GM19025 (cell line): ENCODE data around the gene TOGARAM1.
A peak's percentile ranks its signal among the peaks of the same experiment; 100 is the strongest.

ENCODE experiments used
- ATAC-seq: cut with Tn5 transposase; IDR thresholded peaks from one replicate; pipeline ENCODE4 v1.9.1; 2021; ENCODE audit warnings: mild to moderate bottlenecking, low read depth, moderate library complexity; ENCODE audit not compliant: unreplicated experiment

TOGARAM1 gene

GRCh38 chr14:44961554-44962333 is at the start of gene TOGARAM1, which contains the start of gene KLHL28:
TOGARAM1 (plus strand) TSS chr14:44962190; CDS start chr14:44962422, 232 bp downstream.
KLHL28 (minus strand) TSS chr14:44961947; CDS start chr14:44945928, 16,019 bp downstream.
- ATAC-seq, result peak; percentile 93

GRCh38 chr14:44914849-44915248 is 47.1 kb upstream of the TOGARAM1 start:
- no peak for ATAC-seq

- no peak for ATAC-seq
Observed at GRCh38 chr14:44928793-44929192, 33.2 kb upstream of the TOGARAM1 start.

- ATAC-seq, result no peak
Observed at GRCh38 chr14:44935155-44935554, 26.8 kb upstream of the TOGARAM1 start.

- ATAC-seq, result no peak
Observed at GRCh38 chr14:44937547-44937946, 24.4 kb upstream of the TOGARAM1 start.

- ATAC-seq, result no peak
Observed at GRCh38 chr14:44940211-44940610, 21.8 kb upstream of the TOGARAM1 start.

- no peak for ATAC-seq
Observed at GRCh38 chr14:44940944-44941343, 21.0 kb upstream of the TOGARAM1 start.

- no peak for ATAC-seq
Observed at GRCh38 chr14:44941591-44941990, 20.4 kb upstream of the TOGARAM1 start.

GRCh38 chr14:44942436-44942835 is 19.6 kb upstream of the TOGARAM1 start:
- no peak for ATAC-seq

GRCh38 chr14:44944107-44944506 is 17.9 kb upstream of the TOGARAM1 start:
- no peak for ATAC-seq

GRCh38 chr14:44945264-44945663 is 16.7 kb upstream of the TOGARAM1 start:
- no peak for ATAC-seq

- no peak for ATAC-seq
Observed at GRCh38 chr14:44951051-44951450, 10.9 kb upstream of the TOGARAM1 start.

- ATAC-seq, result no peak
Observed at GRCh38 chr14:44952391-44953110, 9.4 kb upstream of the TOGARAM1 start.

GRCh38 chr14:44954750-44955149 is 7.2 kb upstream of the TOGARAM1 start:
- no peak for ATAC-seq

- ATAC-seq, result no peak
Observed at GRCh38 chr14:44955528-44955927, 6.5 kb upstream of the TOGARAM1 start.

- no peak for ATAC-seq
Observed at GRCh38 chr14:44956866-44957265, 5.1 kb upstream of the TOGARAM1 start.

GRCh38 chr14:44959538-44959937 is 2.5 kb upstream of the TOGARAM1 start:
- no peak for ATAC-seq

GRCh38 chr14:44960146-44960545 is 1.8 kb upstream of the TOGARAM1 start:
- ATAC-seq, result no peak

- no peak for ATAC-seq
Observed at GRCh38 chr14:44960646-44961045, 1.3 kb upstream of the TOGARAM1 start.

- ATAC-seq, result no peak
Observed at GRCh38 chr14:44961151-44961553, 838 bp upstream of the TOGARAM1 start.

GRCh38 chr14:44962334-44963043 is 499 bp downstream of the TOGARAM1 start:
- ATAC-seq, result peak; percentile 18
